Embryonic facial prominence (tissue), 1 donor: Measurements from ENCODE around the gene KRTAP4-4.

Source experiments
- DNase-seq: peaks from one replicate; pipeline ENCODE4 v3.0.0-alpha.2; 2016; ENCODE audit errors: extremely low spot score

Gene KRTAP4-4

DNA sequence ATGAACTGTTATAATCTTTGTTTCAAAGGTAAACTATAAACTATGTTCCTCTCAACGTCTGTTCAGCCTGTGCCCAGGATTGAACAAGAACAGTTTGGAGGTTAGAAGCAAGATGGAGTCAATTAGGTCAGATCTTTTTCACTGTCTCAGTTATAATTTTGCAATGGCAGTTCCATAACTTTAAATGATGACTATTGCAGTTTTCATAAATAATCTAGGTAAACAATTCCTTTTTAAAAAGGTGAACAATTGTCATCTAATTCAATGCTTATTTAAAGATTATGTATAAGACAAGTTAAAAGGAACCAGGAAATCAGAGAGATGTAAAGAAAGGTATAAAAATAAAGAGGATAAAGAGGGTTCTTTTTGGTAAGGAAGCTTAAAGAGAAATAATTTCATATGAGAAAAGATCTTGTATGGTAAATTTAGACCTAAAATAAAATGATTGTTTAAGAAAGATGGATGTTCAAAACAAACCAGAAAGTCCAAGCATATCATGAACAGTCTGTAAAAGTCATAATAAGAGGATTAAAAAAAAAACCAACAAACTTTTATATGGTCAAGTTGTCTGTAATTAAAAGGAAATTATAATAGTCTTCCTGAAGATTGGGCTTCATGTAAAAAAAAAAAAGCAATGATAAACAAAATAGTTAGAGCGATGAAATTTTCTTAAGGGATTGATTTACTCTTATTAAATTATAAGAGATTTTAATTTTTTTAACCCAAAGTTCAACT is 49.2 kb downstream of the KRTAP4-4 start:
- DNase-seq: no peak
